ENCODE data around the gene CACNA1I.

GRCh38 chr22:39562839-39563489 is 7.6 kb upstream of the CACNA1I start:
- no peak for TF ChIP-seq ZNF157 (tag by site-specific recombination; IDR thresholded peaks at IDR 0.05)
- TF ChIP-seq CTCF (tag by site-specific recombination; IDR thresholded peaks at IDR 0.05): no peak
- no peak for TF ChIP-seq REST (tag by site-specific recombination; IDR thresholded peaks at IDR 0.05)
- TF ChIP-seq TCF7L2 (IDR thresholded peaks at IDR 0.05; ENCODE audit: borderline replicate concordance, low read depth, low read length): no peak
- no peak for TF ChIP-seq SETDB1 (IDR thresholded peaks at IDR 0.05; ENCODE audit: insufficient read length, low read length)
- TF ChIP-seq SCRT2 (tag by site-specific recombination; IDR thresholded peaks at IDR 0.05): no peak
- TF ChIP-seq ZNF449 (tag by site-specific recombination; IDR thresholded peaks at IDR 0.05): no peak
- TF ChIP-seq ZNF704 (tag by site-specific recombination; IDR thresholded peaks at IDR 0.05): no peak
- no peak for TF ChIP-seq ZBTB48 (tag by site-specific recombination; IDR thresholded peaks at IDR 0.05)
- TF ChIP-seq ZBTB21 (tag by site-specific recombination; IDR thresholded peaks at IDR 0.05): no peak

Measured in HEK293 (cell line).